Esophagus squamous epithelium (tissue), 5 donors: Measurements from ENCODE around the gene SLC39A7. TPM values are rescaled to one million over a fixed set of nuclear protein-coding genes. Genes with fewer than 3 reads are reported as not detected.

Experiments used
- DNase-seq: peaks from one replicate; lab custom pipeline; 2025; lab: John Stamatoyannopoulos, UW
- H3K27ac ChIP-seq, 4 donors: fragments of 200-600 bp; sonication (generic); one replicate each; pipeline ENCODE4 v1.5.1; 2016 to 2019; ENCODE audit warnings: mild to moderate bottlenecking in 1 of 4
- H3K27me3 ChIP-seq, 4 donors: fragments of 200-600 bp; sonication (generic); 1 replicate in 3 of 4; 2 replicates in 1 of 4; pipeline versions ENCODE4 v1.5.1 to v1.6.0; 2017 to 2021; ENCODE audit warnings: antibody characterized with exemption in 1 of 4
- H3K36me3 ChIP-seq, 3 donors: fragments of 200-600 bp; sonication (generic); one replicate each; pipeline ENCODE4 v1.5.1; 2016 to 2019
- H3K4me1 ChIP-seq, 3 donors: fragments of 200-600 bp; sonication (generic); one replicate each; pipeline ENCODE4 v1.5.1; 2017 to 2019
- H3K4me3 ChIP-seq, 4 donors: fragments of 200-600 bp; sonication (generic); 1 replicate in 3 of 4; 2 replicates in 1 of 4; pipeline ENCODE4 v1.5.1; 2016 to 2019; ENCODE audit warnings: mild to moderate bottlenecking in 2 of 4, moderate library complexity in 1 of 4
- H3K9me3 ChIP-seq, 3 donors: fragments of 200-600 bp; sonication (generic); one replicate each; pipeline ENCODE4 v1.5.1; 2016 to 2019
- CTCF ChIP-seq, 6 experiments: fragments of 450-650 bp in 4 of 6; fragments of 200-600 bp in 2 of 6; sonication (generic) in 2 of 6; IDR thresholded peaks; one replicate each; pipeline ENCODE4 v1.5.1; 2016 to 2019; ENCODE audit warnings: antibody characterized with exemption in 6 of 6, mild to moderate bottlenecking in 4 of 6, moderate library complexity in 4 of 6
- POLR2A ChIP-seq, 4 donors: fragments of 450-650 bp; IDR thresholded peaks; one replicate each; pipeline ENCODE4 v1.6.1; 2017; ENCODE audit warnings: antibody characterized with exemption in 4 of 4, mild to moderate bottlenecking in 4 of 4, moderate library complexity in 3 of 4
- WGBS, 2 donors: methylation state at CpG; one replicate each; pipeline ENCODE4 v1.1.5; 2018; 5-methylcytosine and 5-hydroxymethylcytosine counted together
- intact Hi-C: fragments of 100-400 bp; cut with DNase I; formaldehyde crosslinking; loops from one replicate; pipeline ENCODE4 v1.15.0; 2022
- total RNA-seq, 4 donors: library from RNA; depleted of rRNA; stranded (reverse); fragments of >200 nt; gene quantifications; one replicate each; pipeline ENCODE4 v1.1.0, GENCODE V29; 2016
- donor health status: DM: yes; HTN: yes; CAD: no.

SLC39A7 gene
- total RNA-seq, 4 donors from 2014 or later: 43.1 to 72.4 (median 62.4) TPM

GRCh38 chr6:33248643-33248931 is 47.9 kb downstream of the SLC39A7 start:
- H3K27ac ChIP-seq: peak overlapping the region; percentile 92 to 99 (median 98)
- intact Hi-C loops: loop anchor here (5.0 kb wide), 2 partner anchors 86 to 126 kb away; no protein-coding TSS in a partner anchor
- H3K4me1 ChIP-seq: peaks cover 13 to 32% (median 23%) of the 10 kb centered on the region in 3 donors
- peak in 1 of 6 experiments; percentile 7 for TF ChIP-seq CTCF (IDR thresholded peaks at IDR 0.05)
- TF ChIP-seq POLR2A (IDR thresholded peaks at IDR 0.05): no peak
- peaks cover 0 to 3% (median 0%) of the 10 kb centered on the region in 4 donors for H3K27me3 ChIP-seq
- H3K4me3 ChIP-seq: peak overlapping the region; percentile 38 to 74 (median 64)
- peak; percentile 60 for DNase-seq
- H3K36me3 ChIP-seq: peaks cover 0 to 19% (median 0%) of the 10 kb centered on the region in 3 donors
- 0% methylated on average over 10 to 18 of the region's 18 CpGs for WGBS, 2 donors
- no peaks in the 10 kb centered on the region for H3K9me3 ChIP-seq

GRCh38 chr6:33248932-33249731 is 48.5 kb downstream of the SLC39A7 start:
- H3K27me3 ChIP-seq: peaks cover 0 to 3% (median 0%) of the 10 kb centered on the region in 4 donors
- peak in 2 of 4 donors; percentile 79 to 85 for TF ChIP-seq POLR2A (IDR thresholded peaks at IDR 0.05)
- peak in 2 of 6 experiments; percentile 7 to 20 for TF ChIP-seq CTCF (IDR thresholded peaks at IDR 0.05)
- intact Hi-C loops: loop anchor here (5.0 kb wide), 2 partner anchors 87 to 127 kb away; no protein-coding TSS in a partner anchor
- no peaks in the 10 kb centered on the region for H3K9me3 ChIP-seq
- DNase-seq: peak; percentile 88
- peaks cover 13 to 32% (median 23%) of the 10 kb centered on the region in 3 donors for H3K4me1 ChIP-seq
- 0 to 1% methylated on average over 28 to 35 of the region's 58 CpGs for WGBS, 2 donors
- peak overlapping the region; percentile 38 to 74 (median 64) for H3K4me3 ChIP-seq
- H3K36me3 ChIP-seq: peaks cover 0 to 19% (median 0%) of the 10 kb centered on the region in 3 donors
- H3K27ac ChIP-seq: peak overlapping the region; percentile 92 to 99 (median 98)

- WGBS, 2 donors: 9 to 11% methylated on average over 4 to 5 of the region's 15 CpGs
- intact Hi-C loops: loop anchor here (5.0 kb wide), 2 partner anchors 88 to 128 kb away; no protein-coding TSS in a partner anchor
- Histone ChIP-seq H3K4me1 (peaks cover 13 to 32% (median 23%) of the 10 kb centered on the region in 3 donors), H3K27me3 (peaks cover 0 to 3% (median 0%) of the 10 kb centered on the region in 4 donors), H3K27ac (peak overlapping the region; percentile 92 to 99 (median 98)), H3K9me3 (no peaks in the 10 kb centered on the region), H3K4me3 (peak overlapping the region; percentile 38 to 74 (median 64)), H3K36me3 (peaks cover 0 to 19% (median 0%) of the 10 kb centered on the region in 3 donors)
- DNase-seq: no peak
- TF ChIP-seq CTCF (IDR thresholded peaks at IDR 0.05) (no peak), POLR2A (IDR thresholded peaks at IDR 0.05) (no peak)
These were observed 49.3 kb downstream of the SLC39A7 start for GRCh38 chr6:33249732-33250630.

- peaks cover 0 to 3% (median 0%) of the 10 kb centered on the region in 4 donors for H3K27me3 ChIP-seq
- intact Hi-C loops: no loop called here
- no peak overlapping the region for H3K4me3 ChIP-seq
- WGBS, 2 donors: 88 to 95% methylated on average over 13 of the region's 13 CpGs
- TF ChIP-seq POLR2A (IDR thresholded peaks at IDR 0.05) (no peak), CTCF (IDR thresholded peaks at IDR 0.05) (no peak)
- H3K27ac ChIP-seq: peak overlapping the region; percentile 92 to 99 (median 98)
- peaks cover 0 to 19% (median 0%) of the 10 kb centered on the region in 3 donors for H3K36me3 ChIP-seq
- H3K9me3 ChIP-seq: no peaks in the 10 kb centered on the region
- no peak for DNase-seq
- peaks cover 13 to 32% (median 23%) of the 10 kb centered on the region in 3 donors for H3K4me1 ChIP-seq
These were observed 50.1 kb downstream of the SLC39A7 start for GRCh38 chr6:33250731-33251130.
